GM21786 (cell line): ENCODE results near the gene FGD4.
"Not testable (repeated sequence)": the region's sequence is repeated elsewhere in the genome, so short reads cannot be mapped to it uniquely, and the experiment has no call there.

ENCODE experiments used
- ATAC-seq: cut with Tn5 transposase; IDR thresholded peaks from one replicate; pipeline ENCODE4 v1.9.1; 2021; ENCODE audit not compliant: unreplicated experiment

The FGD4 gene

DNA sequence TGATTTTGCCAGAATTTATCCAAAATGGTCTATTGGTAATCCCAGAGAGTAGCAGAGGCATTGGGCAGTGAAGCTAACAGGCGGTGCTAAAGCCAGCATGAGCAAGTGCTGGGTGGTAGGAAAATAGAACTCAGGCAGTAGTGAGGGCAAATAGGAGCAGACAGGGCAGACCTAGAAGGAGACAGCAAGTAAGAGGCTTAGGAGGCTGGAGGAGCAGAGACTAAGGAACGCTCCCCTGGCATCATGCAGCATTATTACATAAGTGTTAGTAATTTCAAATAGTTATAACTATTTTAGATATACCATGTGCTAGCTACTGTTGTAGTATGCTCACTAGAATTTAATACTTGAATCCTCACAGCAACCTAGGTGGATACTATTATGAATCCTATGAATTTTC lies 151.7 kb downstream of the FGD4 start:
- ATAC-seq = no peak

DNA sequence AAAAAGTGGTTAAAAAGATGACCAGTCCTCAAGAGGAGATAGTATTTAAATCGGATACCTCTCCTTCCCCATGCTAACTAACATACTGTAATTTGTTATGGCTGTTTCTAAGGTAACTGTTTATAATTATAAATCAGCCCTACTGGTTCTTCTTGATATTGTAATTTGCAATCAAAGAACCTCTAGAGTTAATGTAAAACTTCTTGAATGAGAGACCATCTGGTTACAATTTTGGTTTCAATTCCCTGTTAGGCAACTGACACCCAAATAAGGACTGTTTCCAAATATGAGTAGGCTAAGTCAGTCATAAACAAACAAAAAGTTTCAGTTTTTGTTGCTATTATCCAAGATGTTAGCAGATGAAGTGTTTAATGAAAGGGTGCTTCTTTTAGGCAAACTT lies 159.5 kb downstream of the FGD4 start:
- ATAC-seq = peak; percentile 99

DNA sequence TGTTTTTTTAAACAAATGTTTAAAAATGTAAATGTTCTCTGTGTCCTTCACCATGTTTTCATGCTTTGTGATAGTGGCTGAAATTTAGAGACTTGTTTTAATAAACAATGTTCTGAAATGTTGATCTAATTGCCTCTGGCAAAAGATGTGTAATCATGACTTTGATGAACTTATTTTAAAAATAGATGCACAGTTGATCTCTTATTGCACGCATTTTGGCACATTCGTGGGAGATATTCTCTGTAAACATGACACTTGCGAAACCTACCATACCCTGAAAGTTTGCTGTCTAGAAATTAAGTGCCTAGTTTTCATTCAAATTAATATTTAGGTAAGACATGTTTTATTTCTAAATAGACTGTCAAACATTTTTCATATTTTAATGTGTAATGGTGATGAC lies 160.1 kb downstream of the FGD4 start:
- no peak for ATAC-seq

DNA sequence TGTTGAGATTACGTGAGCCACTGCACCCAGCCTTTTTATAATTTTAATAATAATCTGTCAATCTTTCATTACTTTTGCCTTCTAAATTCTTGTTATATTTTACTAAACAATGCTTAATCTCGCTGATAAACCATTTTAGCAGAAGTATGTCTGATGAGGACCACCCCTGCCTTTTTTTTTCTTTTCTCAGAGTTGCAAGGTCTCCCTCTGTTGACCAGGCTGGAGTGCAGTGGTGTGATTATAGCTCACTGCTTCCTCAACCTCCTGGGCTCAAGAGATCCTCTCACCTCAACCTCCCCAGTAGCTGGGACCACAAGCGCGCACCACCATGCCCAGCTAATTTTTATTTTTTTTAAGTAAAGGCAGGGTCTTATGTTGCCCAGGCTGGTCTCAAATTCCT lies 161.2 kb downstream of the FGD4 start:
- no peak for ATAC-seq

DNA sequence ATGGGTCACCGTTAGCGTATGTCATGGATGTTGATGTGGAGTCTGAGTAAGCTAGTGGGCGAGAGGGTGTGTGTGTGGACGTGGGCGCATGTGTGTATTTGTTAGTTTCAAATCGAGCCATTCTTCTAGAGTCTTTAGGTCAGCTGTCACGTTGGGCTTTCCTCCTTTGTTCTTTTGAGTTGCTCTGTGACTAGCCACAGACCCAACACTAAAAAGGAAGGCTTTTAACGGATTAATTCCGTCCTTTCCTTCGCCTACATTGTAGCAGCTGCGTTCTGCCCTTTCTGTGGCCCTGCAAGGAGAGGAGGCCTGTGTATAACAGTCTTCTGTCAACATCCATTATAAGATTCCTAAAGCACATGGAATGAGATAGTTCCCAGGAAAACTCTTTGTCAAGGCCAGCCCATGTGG lies 162.6 kb downstream of the FGD4 start:
- ATAC-seq = no peak

DNA sequence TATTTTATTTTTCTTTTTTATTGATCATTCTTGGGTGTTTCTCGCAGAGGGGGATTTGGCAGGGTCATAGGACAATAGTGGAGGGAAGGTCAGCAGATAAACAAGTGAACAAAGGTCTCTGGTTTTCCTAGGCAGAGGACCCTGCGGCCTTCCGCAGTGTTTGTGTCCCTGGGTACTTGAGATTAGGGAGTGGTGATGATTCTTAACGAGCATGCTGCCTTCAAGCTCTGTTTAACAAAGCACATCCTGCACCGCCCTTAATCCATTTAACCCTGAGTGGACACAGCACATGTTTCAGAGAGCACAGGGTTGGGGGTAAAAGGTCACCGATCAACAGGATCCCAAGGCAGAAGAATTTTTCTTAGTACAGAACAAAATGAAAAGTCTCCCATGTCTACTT lies 163.1 kb downstream of the FGD4 start:
- ATAC-seq = not testable (repeated sequence)

DNA sequence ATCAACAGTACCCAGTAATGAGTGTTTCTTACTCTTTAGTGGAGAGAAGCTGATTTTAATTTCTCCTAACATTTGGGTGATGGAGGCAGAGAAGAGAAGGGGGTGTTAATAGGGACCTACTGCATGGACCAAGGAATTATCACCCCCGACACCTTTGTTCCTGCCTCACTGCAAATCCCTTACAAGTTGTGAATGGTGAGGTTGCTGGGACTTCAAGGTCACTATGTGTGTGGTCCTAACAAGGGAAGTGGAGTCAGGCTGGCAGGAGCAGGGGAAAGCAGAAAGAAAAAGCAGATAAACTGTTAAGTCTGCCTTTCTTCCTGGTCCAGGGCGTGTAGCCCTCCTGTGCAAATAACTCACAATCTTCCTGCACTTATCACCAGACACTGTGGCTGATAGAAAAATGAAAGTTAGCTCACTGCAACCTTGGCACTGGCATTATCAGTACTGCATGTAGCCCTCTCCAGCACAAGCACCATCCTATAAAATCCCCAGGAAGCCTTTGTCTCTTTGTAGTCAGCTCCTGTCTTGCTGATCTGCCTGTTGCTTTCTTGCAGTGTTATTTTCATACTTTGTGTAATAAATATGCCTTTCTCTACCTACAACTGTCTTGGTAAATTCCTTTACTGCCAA lies 167.4 kb downstream of the FGD4 start:
- no peak for ATAC-seq

DNA sequence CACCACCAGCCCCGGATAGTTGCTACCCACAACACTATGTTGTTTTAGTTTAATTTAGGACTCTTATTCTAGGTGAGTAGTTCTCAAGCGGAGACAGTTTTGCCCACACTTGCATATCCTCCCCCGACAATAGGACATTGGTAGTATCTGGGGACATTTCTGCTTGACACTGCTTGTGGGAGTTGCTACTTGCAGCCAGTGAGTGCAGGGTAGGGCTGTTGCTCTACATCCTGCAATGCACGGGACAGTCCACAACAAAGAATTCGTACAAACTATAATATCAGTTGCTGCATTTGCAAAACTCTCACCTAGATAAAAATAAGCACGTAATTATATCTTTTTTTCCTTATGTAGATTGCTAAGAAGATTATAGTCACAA lies 167.9 kb downstream of the FGD4 start:
- ATAC-seq = no peak

DNA sequence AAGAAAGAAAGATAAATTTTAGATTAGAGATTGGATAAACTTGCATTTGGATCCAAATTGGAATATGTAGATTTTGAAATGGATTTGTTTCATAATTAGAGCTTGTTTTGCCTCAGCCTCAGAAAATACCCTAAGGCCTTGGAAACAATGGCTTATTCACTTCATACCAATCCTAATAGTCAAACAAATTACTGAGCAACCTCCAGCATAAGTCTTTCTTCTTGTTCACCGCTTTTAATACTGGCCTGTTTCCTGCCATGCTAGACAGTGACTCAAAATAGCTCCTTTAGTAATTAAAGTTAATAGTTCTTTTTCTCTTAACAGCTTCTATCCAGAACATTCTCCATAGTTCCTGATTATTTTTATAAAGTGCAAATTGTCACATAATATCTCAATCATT lies 168.9 kb downstream of the FGD4 start:
- ATAC-seq = no peak

DNA sequence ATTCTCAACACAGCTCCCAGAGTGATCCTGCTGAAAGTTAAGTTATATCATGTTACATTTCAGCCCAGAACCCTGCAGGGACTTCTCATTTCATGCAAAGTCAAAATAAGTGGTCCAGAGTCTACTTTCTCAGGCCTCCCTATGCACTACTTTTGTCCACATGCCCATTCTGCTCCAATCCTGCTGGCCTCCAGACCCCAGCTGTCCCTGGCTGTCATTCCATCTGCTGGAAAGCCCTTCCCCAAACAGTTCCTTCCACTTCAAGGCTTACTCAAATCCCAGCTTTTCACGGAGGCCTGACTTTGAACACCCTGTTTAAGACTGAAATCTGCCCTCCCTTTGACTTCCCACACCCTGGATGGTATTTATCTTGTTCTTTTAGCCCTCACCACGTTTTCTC lies 169.9 kb downstream of the FGD4 start:
- ATAC-seq = no peak

DNA sequence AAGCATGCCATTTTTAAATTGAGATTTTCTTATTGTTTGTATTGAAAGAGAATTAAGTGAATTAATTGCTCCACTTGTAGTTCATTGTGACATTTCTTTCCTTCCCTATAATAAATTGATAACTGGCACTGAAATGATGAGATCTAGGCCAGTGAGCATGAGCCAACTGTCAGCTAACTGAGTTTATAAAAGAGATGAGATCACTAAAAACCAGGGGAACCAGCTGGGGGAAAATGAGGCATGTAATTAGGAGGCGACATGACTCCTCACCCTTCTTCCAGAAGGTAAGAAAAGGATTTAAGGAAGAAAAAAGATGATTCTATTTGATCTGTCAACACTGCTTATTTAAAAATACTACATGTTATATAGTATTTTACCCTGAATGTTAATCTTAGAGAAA lies 175.2 kb downstream of the FGD4 start:
- ATAC-seq = no peak

DNA sequence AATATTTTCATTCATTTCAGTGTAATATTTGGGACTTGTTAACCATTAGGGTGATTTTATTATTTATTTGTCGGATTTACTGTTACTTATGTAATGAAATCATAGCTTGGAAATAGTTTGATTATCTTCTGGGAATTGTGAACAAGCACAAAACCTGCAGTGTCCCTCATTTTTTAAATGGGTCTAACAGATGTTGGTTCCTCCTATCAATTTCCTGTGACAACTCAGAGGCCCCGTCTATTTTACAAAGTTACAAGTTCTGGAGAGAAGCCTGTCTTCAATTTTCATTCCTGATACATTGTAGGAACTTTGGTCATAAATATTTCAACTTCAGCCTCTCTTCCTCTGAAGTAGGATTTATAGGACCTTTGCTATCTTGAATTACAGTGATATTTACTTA lies 178.0 kb downstream of the FGD4 start:
- ATAC-seq = no peak

DNA sequence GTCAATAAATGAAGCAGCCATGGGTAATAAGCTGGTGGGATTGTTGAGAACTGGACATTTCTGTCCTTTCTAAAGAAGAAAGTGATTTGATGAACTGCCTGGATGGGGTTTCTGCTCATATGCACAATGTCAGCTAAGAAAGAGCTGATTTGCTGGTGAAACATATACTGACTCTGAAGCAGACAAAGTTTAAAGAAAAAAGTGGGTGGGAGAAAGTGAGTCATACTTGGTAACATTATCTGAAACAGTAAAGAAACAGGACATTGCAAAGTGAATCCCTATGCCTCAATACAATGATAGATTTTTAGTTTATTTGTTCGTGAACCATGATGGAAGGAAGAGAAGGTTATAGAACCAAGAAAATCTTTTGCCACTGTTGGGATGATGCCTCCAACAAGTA lies 184.2 kb downstream of the FGD4 start:
- no peak for ATAC-seq

DNA sequence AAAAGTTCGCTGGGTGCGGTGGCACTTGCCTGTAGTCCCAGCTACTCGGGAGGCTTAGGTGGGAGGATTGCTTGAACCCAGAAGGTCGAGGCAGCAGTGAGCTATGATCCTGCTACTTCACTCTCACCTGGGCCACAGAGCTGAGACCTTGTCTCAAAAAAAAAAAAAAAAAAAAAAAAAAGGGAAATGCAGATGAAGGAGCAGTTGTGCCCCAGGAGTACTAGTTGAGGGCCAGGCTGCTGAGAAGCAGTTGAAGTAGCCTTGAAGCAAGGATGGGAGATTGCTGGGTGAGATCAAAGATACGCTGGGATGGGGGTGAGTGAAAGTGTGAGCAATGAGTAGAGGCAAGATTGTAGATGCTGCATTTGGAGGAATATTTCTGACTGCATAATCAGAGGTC lies 186.3 kb downstream of the FGD4 start:
- no peak for ATAC-seq

DNA sequence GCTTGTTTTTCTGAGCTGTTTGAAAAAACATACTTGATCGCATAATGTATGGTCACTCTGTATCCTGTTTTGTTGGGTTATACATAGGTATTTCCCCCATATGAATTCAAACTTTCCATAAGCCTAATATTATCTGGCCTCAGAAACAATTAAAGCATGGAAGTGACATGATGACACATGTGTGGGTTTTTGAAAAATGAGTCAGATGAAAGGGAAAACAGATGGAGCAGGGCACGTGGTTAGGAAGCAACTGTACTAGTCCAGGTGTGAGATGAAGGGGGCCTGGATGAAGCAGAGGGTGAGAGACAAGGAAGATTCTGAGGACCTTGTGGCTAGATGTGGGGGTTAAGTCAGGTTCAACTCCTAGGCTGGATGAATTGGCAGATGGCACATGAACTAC lies 187.0 kb downstream of the FGD4 start:
- no peak for ATAC-seq

DNA sequence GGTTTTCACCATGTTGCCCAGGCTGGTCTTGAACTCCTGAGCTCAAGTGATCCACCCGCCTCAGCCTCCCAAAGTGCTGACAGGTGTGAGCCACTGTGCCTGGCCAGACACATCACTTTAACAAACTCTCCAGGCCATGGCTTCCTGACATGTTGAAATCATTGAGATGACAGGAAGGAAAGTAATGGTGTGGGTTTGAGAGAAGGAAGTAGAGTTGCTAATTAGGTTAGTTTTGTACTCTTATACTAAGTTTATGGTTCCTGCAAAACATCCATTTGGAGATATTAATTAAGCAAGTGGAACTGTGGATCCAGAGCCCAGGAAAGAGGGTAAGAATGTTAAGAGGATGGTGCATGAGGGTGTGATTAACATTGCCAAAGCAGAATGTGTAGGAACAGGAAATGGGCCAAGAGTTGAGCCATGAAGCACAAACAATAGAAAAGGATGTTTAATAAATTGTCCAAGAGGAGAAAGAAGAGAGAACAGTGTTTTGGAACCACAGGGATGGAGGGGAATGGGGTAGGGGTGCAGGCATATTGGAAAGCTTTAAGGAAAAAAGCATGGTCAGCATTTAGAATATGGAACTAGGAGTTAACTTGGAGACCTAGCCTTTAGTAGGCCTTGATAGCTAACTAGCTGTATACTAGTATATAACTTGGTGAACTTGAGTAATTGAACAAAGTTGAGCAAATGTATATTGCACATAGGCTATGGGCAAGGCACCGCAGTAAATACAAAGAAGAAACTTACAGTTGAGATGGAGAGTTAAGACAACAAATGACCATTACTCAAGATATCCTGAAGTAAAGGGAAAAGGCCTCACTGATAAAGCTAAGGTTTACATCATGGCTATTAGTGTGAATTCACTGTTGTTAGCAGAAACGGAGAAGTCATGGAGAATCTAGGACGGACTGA lies 188.5 kb downstream of the FGD4 start:
- ATAC-seq = no peak

DNA sequence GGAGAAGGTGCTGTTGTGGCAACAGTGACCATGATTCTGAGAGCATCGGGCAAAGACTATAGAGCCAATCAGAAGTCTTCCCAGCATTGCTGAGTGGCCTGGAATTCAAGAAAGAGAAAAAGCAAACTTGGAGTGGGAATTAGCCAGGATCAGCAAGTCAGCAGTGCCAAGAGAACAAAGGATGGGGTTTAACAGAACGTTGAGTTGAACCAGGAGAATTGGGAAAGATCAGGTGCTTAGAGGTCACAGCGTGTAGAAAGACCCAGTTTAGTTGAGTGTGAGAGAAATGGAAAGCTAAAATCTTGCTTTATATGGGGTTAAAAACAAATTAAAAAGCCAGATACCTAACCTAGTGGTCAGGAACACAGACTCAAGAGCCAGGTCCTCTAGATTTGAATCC lies 189.2 kb downstream of the FGD4 start:
- no peak for ATAC-seq

DNA sequence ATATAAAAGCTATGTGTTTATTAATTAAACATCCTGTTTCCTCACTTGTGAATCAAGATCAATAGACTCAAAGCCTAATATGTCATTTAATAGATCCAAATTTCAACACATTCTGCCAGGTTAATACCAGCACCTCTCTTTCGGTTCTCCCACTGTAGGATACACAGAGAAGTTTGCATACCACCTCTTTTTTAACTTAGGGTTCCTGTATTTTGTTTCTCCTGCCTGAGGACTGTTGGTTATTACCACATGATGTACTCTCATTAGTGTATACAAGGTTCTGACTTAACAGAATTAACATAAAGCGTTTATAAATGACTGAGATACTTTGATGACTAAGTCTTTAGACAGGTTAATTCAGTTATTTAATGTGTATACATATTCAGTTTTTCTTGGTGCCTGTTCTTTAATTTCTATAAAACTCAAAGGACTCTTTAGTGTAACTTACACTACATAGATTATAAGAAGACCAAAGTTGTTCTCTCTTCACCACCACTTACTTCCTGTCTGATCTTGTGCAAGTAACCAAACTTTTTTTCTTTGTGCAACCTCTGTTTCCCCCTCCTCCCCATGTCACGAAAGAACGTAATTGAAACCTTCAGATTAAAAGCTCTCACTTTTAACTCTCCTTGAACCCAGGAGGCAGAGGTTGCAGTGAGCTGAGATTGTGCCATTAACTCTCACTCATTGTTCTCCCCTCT lies 190.0 kb downstream of the FGD4 start:
- peak; percentile 76 for ATAC-seq

DNA sequence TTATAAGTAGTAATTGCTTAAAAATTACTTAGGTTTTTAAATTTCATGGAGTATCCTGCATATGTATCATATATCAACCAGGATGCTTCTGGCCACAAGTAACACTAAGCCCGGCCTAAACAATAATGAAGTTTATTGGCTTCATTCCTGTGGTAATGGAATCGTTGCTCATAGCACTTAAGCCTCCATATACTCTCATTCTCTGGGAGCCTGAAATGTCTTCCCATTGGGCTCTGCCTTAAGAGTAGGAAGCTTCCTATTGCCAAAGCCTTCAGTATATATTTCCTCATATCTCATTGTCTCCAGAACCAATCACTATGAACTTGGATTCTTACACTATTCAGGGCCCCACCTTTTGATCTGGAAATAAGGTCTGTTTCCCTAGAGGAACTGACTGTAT lies 195.9 kb downstream of the FGD4 start:
- no peak for ATAC-seq

DNA sequence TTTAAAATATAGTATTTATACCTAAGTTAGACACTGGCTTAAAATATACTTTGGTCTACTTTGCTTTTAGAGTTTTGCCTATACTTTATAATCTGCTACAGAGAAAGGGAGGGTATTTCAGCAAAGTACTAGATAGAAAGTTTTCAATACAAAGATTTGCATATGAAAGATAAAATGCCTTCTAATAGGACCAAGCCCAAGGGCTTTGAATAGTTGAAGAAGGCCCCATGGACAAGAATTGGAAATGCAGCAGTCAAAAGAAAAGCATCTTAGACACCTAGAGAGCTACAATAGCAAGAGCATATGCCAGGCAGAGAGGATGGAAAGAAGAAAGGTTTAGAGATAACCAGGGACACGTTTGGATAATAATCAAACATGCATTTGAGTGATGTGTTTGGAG lies 196.7 kb downstream of the FGD4 start:
- ATAC-seq = no peak

DNA sequence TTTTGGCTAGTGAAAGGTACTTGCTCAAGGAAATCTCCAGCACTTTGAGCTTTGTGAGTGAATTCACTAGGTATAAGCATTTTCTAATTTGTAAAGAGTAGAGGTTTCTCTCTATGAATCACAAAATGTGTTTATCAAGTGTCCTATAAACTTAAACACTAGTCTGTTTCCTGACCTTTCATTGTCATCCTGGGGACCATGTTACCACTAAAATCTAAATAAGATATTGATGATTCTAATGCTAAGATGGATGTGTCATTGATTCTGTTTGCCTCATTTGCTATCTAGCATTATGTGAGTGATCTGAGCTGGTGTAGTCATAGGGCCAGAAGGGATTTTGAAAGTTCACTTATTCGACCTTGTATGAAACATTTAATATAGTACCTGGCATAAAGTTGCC lies 199.3 kb downstream of the FGD4 start:
- no peak for ATAC-seq

DNA sequence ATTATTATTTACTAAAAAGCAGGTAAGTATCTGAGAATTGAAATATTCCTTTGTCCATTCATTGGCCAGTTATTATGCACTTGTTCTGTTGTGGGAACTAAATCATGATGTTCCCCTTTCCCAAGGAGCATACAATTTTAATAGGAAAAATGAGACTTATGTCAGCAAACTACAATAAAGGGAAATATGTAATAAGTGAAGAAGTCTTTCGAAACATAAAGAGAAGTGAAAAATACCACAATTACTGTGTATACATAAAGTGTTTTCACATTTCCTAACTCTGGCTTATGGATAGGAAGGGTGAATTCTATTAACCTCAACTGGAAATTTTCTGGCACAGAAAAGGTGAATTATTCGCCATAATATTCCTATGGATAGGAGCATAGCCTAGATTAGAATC lies 201.3 kb downstream of the FGD4 start:
- no peak for ATAC-seq
